Measurements from ENCODE around the gene SLC6A19.

GRCh38 chr5:1190837-1191239, 10.6 kb upstream of the SLC6A19 start:
- TF ChIP-seq POLR2A (IDR thresholded peaks at IDR 0.05): no peak
- TF ChIP-seq, protein P1, sequence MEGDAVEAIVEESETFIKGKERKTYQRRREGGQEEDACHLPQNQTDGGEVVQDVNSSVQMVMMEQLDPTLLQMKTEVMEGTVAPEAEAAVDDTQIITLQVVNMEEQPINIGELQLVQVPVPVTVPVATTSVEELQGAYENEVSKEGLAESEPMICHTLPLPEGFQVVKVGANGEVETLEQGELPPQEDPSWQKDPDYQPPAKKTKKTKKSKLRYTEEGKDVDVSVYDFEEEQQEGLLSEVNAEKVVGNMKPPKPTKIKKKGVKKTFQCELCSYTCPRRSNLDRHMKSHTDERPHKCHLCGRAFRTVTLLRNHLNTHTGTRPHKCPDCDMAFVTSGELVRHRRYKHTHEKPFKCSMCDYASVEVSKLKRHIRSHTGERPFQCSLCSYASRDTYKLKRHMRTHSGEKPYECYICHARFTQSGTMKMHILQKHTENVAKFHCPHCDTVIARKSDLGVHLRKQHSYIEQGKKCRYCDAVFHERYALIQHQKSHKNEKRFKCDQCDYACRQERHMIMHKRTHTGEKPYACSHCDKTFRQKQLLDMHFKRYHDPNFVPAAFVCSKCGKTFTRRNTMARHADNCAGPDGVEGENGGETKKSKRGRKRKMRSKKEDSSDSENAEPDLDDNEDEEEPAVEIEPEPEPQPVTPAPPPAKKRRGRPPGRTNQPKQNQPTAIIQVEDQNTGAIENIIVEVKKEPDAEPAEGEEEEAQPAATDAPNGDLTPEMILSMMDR (IDR thresholded peaks at IDR 0.05): no peak

All from prostate gland (tissue), 2 donors.